ENCODE measurements around the gene FITM2. TPM values are rescaled to one million over a fixed set of nuclear protein-coding genes. Genes with fewer than 3 reads are reported as not detected.

FITM2 gene
- total and polyA plus RNA-seq, 2 donors (not counting 3 experiments of a cell fraction or from before 2014, with no cell fraction given): 4.4 to 7.7 TPM

DNA sequence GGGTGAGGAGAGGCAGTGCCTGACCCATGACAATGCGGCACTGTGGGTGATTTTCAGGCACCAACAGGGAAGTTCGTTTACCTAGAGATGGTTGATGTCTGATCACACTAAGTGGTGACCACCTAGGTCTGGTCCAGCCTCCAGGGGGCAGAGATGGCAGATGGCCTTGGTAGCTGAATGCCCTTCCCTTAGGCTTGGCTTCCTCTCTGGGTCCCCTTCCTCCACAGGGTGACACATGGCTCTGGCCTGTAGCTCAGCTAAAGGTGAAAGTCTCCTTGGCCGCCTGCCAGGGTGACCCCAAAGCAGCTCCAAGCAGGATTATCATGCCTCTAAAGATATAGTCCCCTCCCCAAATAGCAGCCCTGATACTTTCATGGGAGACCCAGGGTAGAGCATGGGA is 57.5 kb downstream of the FITM2 start:
- intact Hi-C loops (cut with micrococcal nuclease) (no loop called here), dilution Hi-C loops (cut with MboI; ENCODE audit: extremely low pct_ligation_motif_present, low sequenced_read_pairs) (no loop called here)
- H3K36me3 ChIP-seq (ENCODE audit: control insufficient read depth in 2 of 2, extremely low read depth in 1 of 2, insufficient read depth in 2 of 2, low read length in 2 of 2): no peaks in the 10 kb centered on the region
- ChIA-PET CTCF (interaction anchor here (0.9 kb wide), 1 partner anchor 58 kb away, joined by 3 read pairs; no protein-coding TSS in a partner anchor), POLR2A (no interaction called here)
- no peak overlapping the region for H3K9ac ChIP-seq (replicated peaks; ENCODE audit: extremely low read depth, insufficient read depth, low read length)
- H3K9me1 ChIP-seq (replicated peaks; ENCODE audit: control insufficient read depth, extremely low read depth, insufficient read depth, low read length): no peaks in the 10 kb centered on the region
- no peaks in the 10 kb centered on the region for H4K20me1 ChIP-seq (replicated peaks; ENCODE audit: control insufficient read depth, extremely low read depth, insufficient read depth, low read length)
- H3K4me2 ChIP-seq (ENCODE audit: insufficient read depth, low read length): no peak overlapping the region
- no peaks in the 10 kb centered on the region for H3K9me3 ChIP-seq (replicated peaks; ENCODE audit: control insufficient read depth, insufficient read depth, low read length)
- no peak overlapping the region for H3K27ac ChIP-seq (ENCODE audit: insufficient read depth, low read depth, low read length)
- FAIRE-seq (no peak), DNase-seq (ENCODE audit: low read depth, low spot score) (no peak)
- no peak for TF ChIP-seq FOS (IDR thresholded peaks at IDR 0.05; ENCODE audit: borderline replicate concordance, insufficient read depth, low read length)
- TF ChIP-seq, protein P1, sequence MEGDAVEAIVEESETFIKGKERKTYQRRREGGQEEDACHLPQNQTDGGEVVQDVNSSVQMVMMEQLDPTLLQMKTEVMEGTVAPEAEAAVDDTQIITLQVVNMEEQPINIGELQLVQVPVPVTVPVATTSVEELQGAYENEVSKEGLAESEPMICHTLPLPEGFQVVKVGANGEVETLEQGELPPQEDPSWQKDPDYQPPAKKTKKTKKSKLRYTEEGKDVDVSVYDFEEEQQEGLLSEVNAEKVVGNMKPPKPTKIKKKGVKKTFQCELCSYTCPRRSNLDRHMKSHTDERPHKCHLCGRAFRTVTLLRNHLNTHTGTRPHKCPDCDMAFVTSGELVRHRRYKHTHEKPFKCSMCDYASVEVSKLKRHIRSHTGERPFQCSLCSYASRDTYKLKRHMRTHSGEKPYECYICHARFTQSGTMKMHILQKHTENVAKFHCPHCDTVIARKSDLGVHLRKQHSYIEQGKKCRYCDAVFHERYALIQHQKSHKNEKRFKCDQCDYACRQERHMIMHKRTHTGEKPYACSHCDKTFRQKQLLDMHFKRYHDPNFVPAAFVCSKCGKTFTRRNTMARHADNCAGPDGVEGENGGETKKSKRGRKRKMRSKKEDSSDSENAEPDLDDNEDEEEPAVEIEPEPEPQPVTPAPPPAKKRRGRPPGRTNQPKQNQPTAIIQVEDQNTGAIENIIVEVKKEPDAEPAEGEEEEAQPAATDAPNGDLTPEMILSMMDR (IDR thresholded peaks at IDR 0.05; ENCODE audit: extremely low read depth in 1 of 2, insufficient read depth in 1 of 2, low read depth in 1 of 2, low read length in 2 of 2): peak in 1 of 2 donors; percentile 4
- H2AFZ ChIP-seq (ENCODE audit: low read depth, low read length): no peak overlapping the region
- H3K4me1 ChIP-seq (ENCODE audit: control insufficient read depth, extremely low read depth, insufficient read depth, low read length): no peaks in the 10 kb centered on the region
- H3K4me3 ChIP-seq (replicated peaks in 1 of 3; ENCODE audit: insufficient read depth in 1 of 3, low read depth in 1 of 3, low read length in 3 of 3): no peak overlapping the region
- BruUV-seq (replicated peaks): no TSS peak
- no peaks in the 10 kb centered on the region for H3K27me3 ChIP-seq (ENCODE audit: control insufficient read depth in 2 of 2, insufficient read depth in 2 of 2, low read length in 2 of 2)
- H3K79me2 ChIP-seq (ENCODE audit: control insufficient read depth, insufficient read depth, low read length): no peaks in the 10 kb centered on the region

Small RNA genes within 50 kb of the gene (small RNA-seq; reads per million reads assigned to genes)
- gene RF00019 (ENCODE audit: insufficient read depth, insufficient read length, low read depth, low replicate concordance): not detected

Other genes starting within 250 kb of the FITM2 start
- not detected in 2 replicates for gene JPH2, start 124.0 kb downstream of the FITM2 start, total RNA-seq
- not detected in 2 replicates for gene JPH2, start 124.0 kb downstream of the FITM2 start, polyA plus RNA-seq
- gene OSER1, start 100.4 kb downstream of the FITM2 start, total RNA-seq: 28.8 and 30.8 TPM in 2 replicates
- 35.8 and 36.0 TPM in 2 replicates for gene OSER1, start 100.4 kb downstream of the FITM2 start, polyA plus RNA-seq
- gene GDAP1L1, start 63.9 kb downstream of the FITM2 start, total RNA-seq: not detected in 2 replicates
- not detected in 2 replicates for gene GDAP1L1, start 63.9 kb downstream of the FITM2 start, polyA plus RNA-seq
- not detected in 2 replicates for gene R3HDML, start 25.8 kb upstream of the FITM2 start, total RNA-seq
- not detected in 2 replicates for gene R3HDML, start 25.8 kb upstream of the FITM2 start, polyA plus RNA-seq
- gene HNF4A, start 44.5 kb upstream of the FITM2 start, total RNA-seq: not detected in 2 replicates
- not detected in 2 replicates for gene HNF4A, start 44.5 kb upstream of the FITM2 start, polyA plus RNA-seq
- gene TTPAL, start 164.7 kb upstream of the FITM2 start, total RNA-seq: 8.0 and 8.7 TPM in 2 replicates
- gene TTPAL, start 164.7 kb upstream of the FITM2 start, polyA plus RNA-seq: 3.0 and 4.0 TPM in 2 replicates
- 83.7 TPM in 2 replicates for gene SERINC3, start 210.9 kb upstream of the FITM2 start, total RNA-seq
- gene SERINC3, start 210.9 kb upstream of the FITM2 start, polyA plus RNA-seq: 177 and 181 TPM in 2 replicates